WERI-Rb-1 (cell line): ENCODE data around the gene ETFA.
"Not testable (repeated sequence)": the region's sequence is repeated elsewhere in the genome, so short reads cannot be mapped to it uniquely, and the experiment has no call there.

ENCODE experiments used
- DNase-seq: peaks from one replicate; pipeline ENCODE4 v3.0.0-alpha.2; 2020
- H3K27ac ChIP-seq: fragments of 250-450 bp; sonication (Bioruptor Pico); 2 replicates; pipeline ENCODE4 v1.5.1; 2020; ENCODE audit warnings: mild to moderate bottlenecking, moderate library complexity
- H3K27me3 ChIP-seq: fragments of 250-450 bp; sonication (Bioruptor Pico); 2 replicates; pipeline ENCODE4 v1.5.1; 2021; ENCODE audit warnings: mild to moderate bottlenecking, low read depth, moderate library complexity; ENCODE audit not compliant: insufficient read depth, severe bottlenecking
- H3K36me3 ChIP-seq: fragments of 250-450 bp; sonication (Bioruptor Pico); 2 replicates; pipeline ENCODE4 v1.5.1; 2020; ENCODE audit warnings: mild to moderate bottlenecking, moderate library complexity
- H3K4me3 ChIP-seq: 2 replicates; pipeline ENCODE4 v1.5.1; 2011; ENCODE audit warnings: low read depth, mild to moderate bottlenecking, control low read depth, low read length
- H3K9me3 ChIP-seq: fragments of 250-450 bp; sonication (Bioruptor Pico); 2 replicates; pipeline ENCODE4 v1.5.1; 2021; ENCODE audit warnings: mild to moderate bottlenecking, moderate library complexity; ENCODE audit not compliant: severe bottlenecking
- CTCF ChIP-seq: IDR thresholded peaks from 2 replicates; pipeline ENCODE4 v1.5.1; 2011; ENCODE audit warnings: low read depth, mild to moderate bottlenecking, control low read depth, inconsistent platforms, low read length

ETFA gene

GRCh38 chr15:76298986-76299385 is 12.3 kb downstream of the ETFA start:
- no peak for TF ChIP-seq CTCF
- no peaks in the 10 kb centered on the region; the same call in 1 of the 2 replicates for H3K36me3 ChIP-seq

GRCh38 chr15:76297951-76298350 is 13.3 kb downstream of the ETFA start:
- DNase-seq, H3K36me3 ChIP-seq, H3K4me3 ChIP-seq, H3K27ac ChIP-seq, H3K9me3 ChIP-seq, H3K27me3 ChIP-seq: not testable (repeated sequence)

More at GRCh38 chr15:76298986-76299385, 12.3 kb downstream of the ETFA start:
- Histone ChIP-seq H3K9me3 (no peaks in the 10 kb centered on the region), H3K4me3 (no peak overlapping the region), H3K27me3 (no peaks in the 10 kb centered on the region), H3K27ac (no peak overlapping the region)
- DNase-seq = no peak

- Histone ChIP-seq H3K27ac (no peak overlapping the region), H3K9me3 (no peaks in the 10 kb centered on the region), H3K4me3 (no peak overlapping the region), H3K27me3 (no peaks in the 10 kb centered on the region), H3K36me3 (peaks cover 3% of the 10 kb centered on the region)
- no peak for TF ChIP-seq CTCF
- no peak for DNase-seq
These were observed 14.4 kb downstream of the ETFA start for GRCh38 chr15:76296849-76297248.

GRCh38 chr15:76294463-76294862 is 16.8 kb downstream of the ETFA start:
- not testable (repeated sequence) for H3K27ac ChIP-seq, H3K27me3 ChIP-seq, DNase-seq, H3K4me3 ChIP-seq, H3K9me3 ChIP-seq, H3K36me3 ChIP-seq

- no peak for DNase-seq
- no peak for TF ChIP-seq CTCF
These were observed 17.9 kb downstream of the ETFA start for GRCh38 chr15:76293361-76293760.

GRCh38 chr15:76289582-76289981 is 21.7 kb downstream of the ETFA start:
- no peak overlapping the region for H3K4me3 ChIP-seq
- H3K27ac ChIP-seq = no peak overlapping the region
- TF ChIP-seq CTCF = no peak
- H3K27me3 ChIP-seq = no peaks in the 10 kb centered on the region
- DNase-seq = no peak
- H3K9me3 ChIP-seq = no peaks in the 10 kb centered on the region
- peaks cover 47% of the 10 kb centered on the region for H3K36me3 ChIP-seq

More at GRCh38 chr15:76293361-76293760, 17.9 kb downstream of the ETFA start:
- Histone ChIP-seq H3K27me3 (no peaks in the 10 kb centered on the region), H3K9me3 (no peaks in the 10 kb centered on the region), H3K36me3 (peaks cover 9% of the 10 kb centered on the region), H3K27ac (no peak overlapping the region), H3K4me3 (no peak overlapping the region)

GRCh38 chr15:76286271-76286879 is 24.9 kb downstream of the ETFA start:
- Histone ChIP-seq H3K27me3 (no peaks in the 10 kb centered on the region), H3K9me3 (no peaks in the 10 kb centered on the region), H3K36me3 (peaks cover 72% of the 10 kb centered on the region), H3K4me3 (no peak overlapping the region), H3K27ac (no peak overlapping the region)
- TF ChIP-seq CTCF = no peak
- DNase-seq = no peak
